Liver (tissue), 9 donors: ENCODE data around the gene ZBTB47. TPM values are rescaled to one million over a fixed set of nuclear protein-coding genes. Genes with fewer than 3 reads are reported as not detected.
A peak's percentile ranks its signal among the peaks of the same experiment; 100 is the strongest.

Experiments used
- DNase-seq: peaks from one replicate; pipeline ENCODE4 v3.0.0-alpha.2; 2017; ENCODE audit warnings: low spot score
- H3K27ac ChIP-seq, 2 donors: one replicate each; pipeline ENCODE4 v1.7.0; 2013; ENCODE audit warnings: inconsistent platforms in 2 of 2, low read length in 2 of 2, control low read depth in 1 of 2, low read depth in 1 of 2, mild to moderate bottlenecking in 1 of 2
- H3K27me3 ChIP-seq, 4 donors: one replicate each; pipeline versions ENCODE4 v1.6.1 to v1.7.0; 2013; ENCODE audit warnings: low read length in 3 of 4, inconsistent platforms in 1 of 4, mild to moderate bottlenecking in 1 of 4, moderate library complexity in 1 of 4; ENCODE audit not compliant: control insufficient read depth in 4 of 4, insufficient read depth in 4 of 4
- H3K36me3 ChIP-seq, 4 donors: one replicate each; pipeline versions ENCODE4 v1.6.1 to v1.7.0; 2013; ENCODE audit warnings: low read length in 3 of 4, mild to moderate bottlenecking in 3 of 4, low read depth in 1 of 4, moderate library complexity in 1 of 4; ENCODE audit not compliant: control insufficient read depth in 4 of 4, insufficient read depth in 3 of 4
- H3K4me1 ChIP-seq, 4 donors: one replicate each; pipeline versions ENCODE4 v1.6.1 to v1.7.0; 2013; ENCODE audit warnings: low read length in 3 of 4, mild to moderate bottlenecking in 3 of 4, moderate library complexity in 1 of 4; ENCODE audit not compliant: control insufficient read depth in 4 of 4, insufficient read depth in 4 of 4
- H3K4me3 ChIP-seq, 3 donors: one replicate each; pipeline versions ENCODE4 v1.6.1 to v1.7.0; 2013; ENCODE audit warnings: low read length in 3 of 3, control low read depth in 1 of 3, low read depth in 1 of 3, mild to moderate bottlenecking in 1 of 3
- H3K9ac ChIP-seq, 2 donors: one replicate each; pipeline ENCODE4 v1.7.0; 2013; ENCODE audit warnings: low read length in 2 of 2, mild to moderate bottlenecking in 2 of 2, moderate library complexity in 2 of 2, control low read depth in 1 of 2, low read depth in 1 of 2
- H3K9me3 ChIP-seq, 4 donors: one replicate each; pipeline versions ENCODE4 v1.6.1 to v1.7.0; 2013; ENCODE audit warnings: low read length in 3 of 4; ENCODE audit not compliant: control insufficient read depth in 4 of 4
- CTCF ChIP-seq: fragments of 150-350 bp; IDR thresholded peaks from 2 replicates; pipeline ENCODE4 v1.5.1; 2017; ENCODE audit warnings: improper control_type of control experiment, low read depth, low read length; ENCODE audit not compliant: missing input control
- EGR1 ChIP-seq, 2 donors: IDR thresholded peaks; 2 replicates each; pipeline ENCODE4 v1.6.1; 2016 to 2018; ENCODE audit warnings: antibody characterized with exemption in 2 of 2, low read depth in 2 of 2
- FOXA2 ChIP-seq: IDR thresholded peaks from 2 replicates; pipeline ENCODE4 v1.6.1; 2016; ENCODE audit warnings: antibody characterized with exemption
- GABPA ChIP-seq, 2 donors: IDR thresholded peaks in 1 of 2; conservative IDR thresholded peaks in 1 of 2; 2 replicates each; pipeline ENCODE4 v1.6.1; 2016; ENCODE audit warnings: antibody characterized with exemption in 2 of 2, mild to moderate bottlenecking in 1 of 2, moderate library complexity in 1 of 2
- HNF4A ChIP-seq, 2 donors: conservative IDR thresholded peaks; 2 replicates each; pipeline ENCODE4 v1.6.1; 2016; ENCODE audit warnings: antibody characterized with exemption in 2 of 2, mild to moderate bottlenecking in 2 of 2
- HNF4G ChIP-seq: IDR thresholded peaks from 2 replicates; pipeline ENCODE4 v1.6.1; 2016; ENCODE audit warnings: antibody characterized with exemption
- JUND ChIP-seq, 2 donors: IDR thresholded peaks; 2 replicates each; pipeline ENCODE4 v1.6.1; 2016; ENCODE audit warnings: antibody characterized with exemption in 2 of 2
- MAX ChIP-seq: IDR thresholded peaks from 2 replicates; pipeline ENCODE4 v1.6.1; 2016; ENCODE audit warnings: antibody characterized with exemption
- NR2F2 ChIP-seq: IDR thresholded peaks from 2 replicates; pipeline ENCODE4 v1.6.1; 2016; ENCODE audit warnings: antibody characterized with exemption
- RAD21 ChIP-seq, 2 donors: IDR thresholded peaks; 2 replicates each; pipeline ENCODE4 v1.6.1; 2016; ENCODE audit warnings: antibody characterized with exemption in 2 of 2, mild to moderate bottlenecking in 2 of 2
- RXRA ChIP-seq, 2 donors: IDR thresholded peaks; 2 replicates each; pipeline ENCODE4 v1.6.1; 2017 to 2018; ENCODE audit warnings: antibody characterized with exemption in 2 of 2, mild to moderate bottlenecking in 1 of 2
- SP1 ChIP-seq: IDR thresholded peaks from 2 replicates; pipeline ENCODE4 v1.6.1; 2018; ENCODE audit warnings: antibody characterized with exemption, mild to moderate bottlenecking
- TAF1 ChIP-seq: conservative IDR thresholded peaks from 2 replicates; pipeline ENCODE4 v1.6.1; 2016; ENCODE audit warnings: antibody characterized with exemption, mild to moderate bottlenecking
- YY1 ChIP-seq: IDR thresholded peaks from 2 replicates; pipeline ENCODE4 v1.6.1; 2016; ENCODE audit warnings: antibody characterized with exemption, mild to moderate bottlenecking
- ZBTB33 ChIP-seq: IDR thresholded peaks from 2 replicates; pipeline ENCODE4 v1.6.1; 2016; ENCODE audit warnings: antibody characterized with exemption
- WGBS: extraction: QIAGEN DNeasy Blood & Tissue Kit; methylation state at CpG from one replicate; pipeline ENCODE4 v1.1.7; 2013; 5-methylcytosine and 5-hydroxymethylcytosine counted together
- polyA plus RNA-seq, 2 donors: library from polyadenylated mRNA; stranded (reverse) in 1 of 2; unstranded in 1 of 2; fragments of 200-250 nt in 1 of 2; fragments of >200 nt in 1 of 2; fragmentation: Nextera tagmentation in 1 of 2; extraction: Ambion mirVana in 1 of 2; gene quantifications; one replicate each; pipeline versions ENCODE4 v1.2.1 to v1.2.3, GENCODE V29; 2013 to 2015
- total RNA-seq, 2 donors: library from RNA; depleted of rRNA; stranded (reverse); fragments of >200 nt; gene quantifications; one replicate each; pipeline ENCODE4 v1.2.3, GENCODE V29; 2014
- TF ChIP-seq, protein P1 (sequence below): IDR thresholded peaks from 2 replicates; pipeline ENCODE4 v1.6.1; 2016; ENCODE audit warnings: antibody characterized with exemption
- TF ChIP-seq, protein P2 (sequence below): IDR thresholded peaks from 2 replicates; pipeline ENCODE4 v1.6.1; 2016; ENCODE audit warnings: antibody characterized with exemption, mild to moderate bottlenecking
- donor health status: healthy.
- donor health status: healthy.
- donor health status: healthy.
- donor health status: healthy.
- donor health status: healthy.

The ZBTB47 gene
- total and polyA plus RNA-seq, 4 donors = 0.42 to 7.4 (median 4.2) TPM

GRCh38 chr3:42608581-42608980, 44.9 kb upstream of the ZBTB47 start:
- Histone ChIP-seq H3K27ac (no peak overlapping the region), H3K9me3 (no peaks in the 10 kb centered on the region), H3K27me3 (no peaks in the 10 kb centered on the region), H3K36me3 (peaks cover 0 to 4% (median 0%) of the 10 kb centered on the region in 4 donors), H3K4me1 (peaks cover 4 to 10% (median 6%) of the 10 kb centered on the region in 4 donors), H3K9ac (no peak overlapping the region), H3K4me3 (no peak overlapping the region)
- WGBS = 71% methylated on average over 5 of the region's 5 CpGs
- TF ChIP-seq ZBTB33 (no peak), EGR1 (IDR thresholded peaks at IDR 0.05; ENCODE audit: low read depth in 2 of 2) (no peak), CTCF (no peak), MAX (no peak), JUND (IDR thresholded peaks at IDR 0.05) (no peak), FOXA2 (no peak), NR2F2 (no peak), HNF4A (conservative IDR thresholded peaks at IDR 0.05) (no peak), SP1 (no peak), RAD21 (IDR thresholded peaks at IDR 0.05) (no peak), RXRA (IDR thresholded peaks at IDR 0.05) (no peak), YY1 (no peak), HNF4G (no peak), GABPA (IDR thresholded peaks at IDR 0.05 in 1 of 2, conservative IDR thresholded peaks at IDR 0.05 in 1 of 2) (no peak), TAF1 (no peak)
- TF ChIP-seq, protein P1, sequence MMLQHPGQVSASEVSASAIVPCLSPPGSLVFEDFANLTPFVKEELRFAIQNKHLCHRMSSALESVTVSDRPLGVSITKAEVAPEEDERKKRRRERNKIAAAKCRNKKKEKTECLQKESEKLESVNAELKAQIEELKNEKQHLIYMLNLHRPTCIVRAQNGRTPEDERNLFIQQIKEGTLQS = no peak
- TF ChIP-seq, protein P2, sequence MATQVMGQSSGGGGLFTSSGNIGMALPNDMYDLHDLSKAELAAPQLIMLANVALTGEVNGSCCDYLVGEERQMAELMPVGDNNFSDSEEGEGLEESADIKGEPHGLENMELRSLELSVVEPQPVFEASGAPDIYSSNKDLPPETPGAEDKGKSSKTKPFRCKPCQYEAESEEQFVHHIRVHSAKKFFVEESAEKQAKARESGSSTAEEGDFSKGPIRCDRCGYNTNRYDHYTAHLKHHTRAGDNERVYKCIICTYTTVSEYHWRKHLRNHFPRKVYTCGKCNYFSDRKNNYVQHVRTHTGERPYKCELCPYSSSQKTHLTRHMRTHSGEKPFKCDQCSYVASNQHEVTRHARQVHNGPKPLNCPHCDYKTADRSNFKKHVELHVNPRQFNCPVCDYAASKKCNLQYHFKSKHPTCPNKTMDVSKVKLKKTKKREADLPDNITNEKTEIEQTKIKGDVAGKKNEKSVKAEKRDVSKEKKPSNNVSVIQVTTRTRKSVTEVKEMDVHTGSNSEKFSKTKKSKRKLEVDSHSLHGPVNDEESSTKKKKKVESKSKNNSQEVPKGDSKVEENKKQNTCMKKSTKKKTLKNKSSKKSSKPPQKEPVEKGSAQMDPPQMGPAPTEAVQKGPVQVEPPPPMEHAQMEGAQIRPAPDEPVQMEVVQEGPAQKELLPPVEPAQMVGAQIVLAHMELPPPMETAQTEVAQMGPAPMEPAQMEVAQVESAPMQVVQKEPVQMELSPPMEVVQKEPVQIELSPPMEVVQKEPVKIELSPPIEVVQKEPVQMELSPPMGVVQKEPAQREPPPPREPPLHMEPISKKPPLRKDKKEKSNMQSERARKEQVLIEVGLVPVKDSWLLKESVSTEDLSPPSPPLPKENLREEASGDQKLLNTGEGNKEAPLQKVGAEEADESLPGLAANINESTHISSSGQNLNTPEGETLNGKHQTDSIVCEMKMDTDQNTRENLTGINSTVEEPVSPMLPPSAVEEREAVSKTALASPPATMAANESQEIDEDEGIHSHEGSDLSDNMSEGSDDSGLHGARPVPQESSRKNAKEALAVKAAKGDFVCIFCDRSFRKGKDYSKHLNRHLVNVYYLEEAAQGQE = no peak
- DNase-seq = no peak

DNA sequence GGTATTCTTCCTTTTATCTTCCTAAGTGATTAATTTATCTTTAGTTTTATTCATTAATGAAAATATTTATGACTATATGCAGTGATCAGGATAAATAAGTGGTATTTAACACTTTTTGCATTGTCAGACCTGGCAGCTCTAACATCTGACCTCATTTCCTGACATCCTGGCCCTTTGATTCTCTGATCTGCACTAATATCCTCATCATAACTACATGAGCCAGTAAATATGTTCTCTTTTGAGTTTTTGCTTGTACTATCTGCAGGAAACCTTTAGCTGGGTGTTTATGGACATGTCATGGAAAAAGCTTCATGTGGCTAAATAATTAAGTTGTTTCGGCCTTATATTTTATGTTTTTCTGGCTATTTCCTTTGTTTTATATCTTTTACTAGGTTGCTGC, 42.5 kb upstream of the ZBTB47 start:
- H3K4me1 ChIP-seq = peaks cover 0 to 3% (median 2%) of the 10 kb centered on the region in 4 donors
- DNase-seq = no peak
- H3K4me3 ChIP-seq = no peak overlapping the region
- H3K9ac ChIP-seq = no peak overlapping the region
- no peaks in the 10 kb centered on the region for H3K9me3 ChIP-seq
- no peak overlapping the region for H3K27ac ChIP-seq
- H3K36me3 ChIP-seq = peaks cover 0 to 4% (median 0%) of the 10 kb centered on the region in 4 donors
- no peaks in the 10 kb centered on the region for H3K27me3 ChIP-seq
- 96% methylated on average over 1 of the region's 1 CpG for WGBS
- TF ChIP-seq NR2F2 = peak; percentile 64
- TF ChIP-seq RAD21 (IDR thresholded peaks at IDR 0.05) = no peak
- no peak for TF ChIP-seq HNF4G
- TF ChIP-seq, protein P2 = no peak
- no peak for TF ChIP-seq JUND (IDR thresholded peaks at IDR 0.05)
- TF ChIP-seq GABPA (IDR thresholded peaks at IDR 0.05 in 1 of 2, conservative IDR thresholded peaks at IDR 0.05 in 1 of 2) = no peak
- no peak for TF ChIP-seq MAX
- no peak for TF ChIP-seq RXRA (IDR thresholded peaks at IDR 0.05)
